SU-DHL-6 (cell line): Measurements from ENCODE around the gene SLC4A8.

Experiments
- CTCF ChIP-seq: fragments of 200-600 bp; sonication (generic); IDR thresholded peaks from one replicate; pipeline ENCODE4 v1.5.1; 2017; ENCODE audit warnings: antibody characterized with exemption, mild to moderate bottlenecking, low read length, moderate library complexity; ENCODE audit not compliant: insufficient read depth, poor library complexity, severe bottlenecking
- EZH2phosphoT487 ChIP-seq: fragments of 200-600 bp; sonication (generic), shearing (Covaris generic); conservative IDR thresholded peaks from 2 replicates; pipeline ENCODE4 v1.6.1; 2018; ENCODE audit warnings: mild to moderate bottlenecking, antibody characterized with exemption, low read length, moderate library complexity, mixed read lengths

GRCh38 chr12:51531978-51532497 is 107.4 kb downstream of the SLC4A8 start:
- TF ChIP-seq CTCF (peak; percentile 74), EZH2phosphoT487 (no peak)
